Measurements from ENCODE around the gene MRPL33. TPM values are rescaled to one million over a fixed set of nuclear protein-coding genes. Genes with fewer than 3 reads are reported as not detected.
A peak's percentile ranks its signal among the peaks of the same experiment; 100 is the strongest.

Gene MRPL33
- total RNA-seq, 1 experiment from 2014 or later = 66.8 TPM

GRCh38 chr2:27735263-27735904 lies 36.1 kb upstream of the MRPL33 start:
- Histone ChIP-seq H3K4me1 (ENCODE audit: insufficient read depth, low read length) (no peaks in the 10 kb centered on the region), H2AFZ (ENCODE audit: low read length) (peak overlapping the region; percentile 53), H3K27ac (ENCODE audit: insufficient read length, low read depth, low read length) (no peak overlapping the region), H2BK15ac (ENCODE audit: low read depth, low read length) (no peak overlapping the region), H3K79me2 (ENCODE audit: insufficient read depth, low read length) (no peaks in the 10 kb centered on the region), H3K9ac (ENCODE audit: extremely low read depth, insufficient read length, low read length) (peak overlapping the region; percentile 21), H4K8ac (replicated peaks; ENCODE audit: insufficient read length, low read depth, low read length) (no peak overlapping the region), H2AK5ac (ENCODE audit: insufficient read length, low read length) (no peak overlapping the region), H3K4ac (ENCODE audit: low read depth, low read length) (no peak overlapping the region), H2BK5ac (ENCODE audit: insufficient read length, low read length) (no peak overlapping the region), H3K56ac (ENCODE audit: insufficient read length, low read depth, low read length) (no peak overlapping the region), H3K27me3 (ENCODE audit: insufficient read depth, low read length) (no peaks in the 10 kb centered on the region), H3K14ac (ENCODE audit: insufficient read depth, low read length) (peak overlapping the region; percentile 62), H2BK20ac (ENCODE audit: low read depth, low read length, poor library complexity, severe bottlenecking) (no peak overlapping the region), H2BK120ac (ENCODE audit: low read depth, low read length, poor library complexity, severe bottlenecking) (no peak overlapping the region), H3T11ph (ENCODE audit: low read length) (no peak overlapping the region), H2BK12ac (ENCODE audit: insufficient read length, low read depth, low read length) (no peak overlapping the region), H4K91ac (ENCODE audit: insufficient read length, low read depth, low read length) (no peak overlapping the region), H3K9me3 (ENCODE audit: control insufficient read depth, low read depth, low read length) (no peaks in the 10 kb centered on the region), H3K23ac (ENCODE audit: insufficient read length, low read depth, low read length) (no peak overlapping the region), H4K20me1 (ENCODE audit: control insufficient read depth, insufficient read depth, insufficient read length) (no peaks in the 10 kb centered on the region), H3K23me2 (ENCODE audit: insufficient read length, low read depth, low read length, poor library complexity, severe bottlenecking) (peaks cover 10% of the 10 kb centered on the region), H3K18ac (ENCODE audit: insufficient read length, low read depth, low read length) (peak overlapping the region; percentile 82), H3K4me2 (ENCODE audit: insufficient read depth, insufficient read length, low read length) (peak overlapping the region; percentile 66), H3K79me1 (ENCODE audit: insufficient read depth, low read depth, low read length, poor library complexity, severe bottlenecking) (no peaks in the 10 kb centered on the region), H4K5ac (ENCODE audit: insufficient read length, low read depth, low read length) (no peak overlapping the region)
- H3K4me3 Mint-ChIP-seq = peak overlapping the region; percentile 62 to 74
- peak overlapping the region in 2 of 3 experiments; percentile 0 to 12; a peak in 2 of 7 replicates for H3K27ac Mint-ChIP-seq
- peaks cover 13 to 14% of the 10 kb centered on the region in 2 experiments for H3K4me1 Mint-ChIP-seq
- H3K9me3 Mint-ChIP-seq = peaks cover 5 to 8% of the 10 kb centered on the region in 2 experiments; a peak in 4 of 5 replicates
- TF ChIP-seq CTCF (conservative IDR thresholded peaks at IDR 0.05) = peak; percentile 37; the same call in 2 of the 3 replicates
- H3K27me3 Mint-ChIP-seq (ENCODE audit: low read depth) = no peaks in the 10 kb centered on the region
- DNase-seq = peak; percentile 82
- WGBS (ENCODE audit: extremely low coverage, insufficient read length, low lambda C conversion rate) = no CpG with 5 or more reads among the region's 51 CpGs
- peaks cover 0 to 5% (median 0%) of the 10 kb centered on the region in 3 experiments; a peak in 1 of 7 replicates for H3K36me3 Mint-ChIP-seq (ENCODE audit: insufficient read depth in 1 of 3, low read depth in 3 of 3)

Measured in H9 (cell line).